Fibroblast of lung (primary cell): Measurements from ENCODE around the gene EGF. TPM values are rescaled to one million over a fixed set of nuclear protein-coding genes. Genes with fewer than 3 reads are reported as not detected.

Experiments
- DNase-seq, 2 donors: peaks; one replicate each; pipeline versions ENCODE4 v3.0.0 to v3.0.0-alpha.2; 2010; ENCODE audit warnings: low read depth in 2 of 2
- H2AFZ ChIP-seq: 2 replicates; pipeline ENCODE4 v1.5.1; 2012; ENCODE audit warnings: low read length, control low read depth, inconsistent platforms
- H3K27ac ChIP-seq: 2 replicates; pipeline ENCODE4 v1.5.1; 2011; ENCODE audit warnings: low read length, control low read depth; ENCODE audit not compliant: insufficient read depth
- H3K27me3 ChIP-seq: 2 replicates; pipeline ENCODE4 v1.5.1; 2011; ENCODE audit warnings: mild to moderate bottlenecking, low read length; ENCODE audit not compliant: control insufficient read depth, insufficient read depth
- H3K36me3 ChIP-seq: 2 replicates; pipeline ENCODE4 v1.5.1; 2011; ENCODE audit warnings: low read length; ENCODE audit not compliant: control insufficient read depth, insufficient read depth
- H3K4me1 ChIP-seq: 2 replicates; pipeline ENCODE4 v1.5.1; 2011; ENCODE audit warnings: low read length; ENCODE audit not compliant: control insufficient read depth, insufficient read depth; ENCODE audit errors: extremely low read depth
- H3K4me2 ChIP-seq: 2 replicates; pipeline ENCODE4 v1.5.1; 2011; ENCODE audit warnings: low read length, control low read depth; ENCODE audit not compliant: insufficient read depth; ENCODE audit errors: extremely low read depth
- H3K4me3 ChIP-seq, 4 experiments: fragments of 200-600 bp in 1 of 4; sonication (generic) in 1 of 4; replicated peaks in 1 of 4; 2 replicates each; pipeline ENCODE4 v1.5.1; 2011 to 2016; ENCODE audit warnings: low read length in 4 of 4, low read depth in 3 of 4, mild to moderate bottlenecking in 3 of 4, control low read depth in 2 of 4, inconsistent platforms in 1 of 4, mixed read lengths in 1 of 4; ENCODE audit not compliant: insufficient read depth in 1 of 4; ENCODE audit errors: control extremely low read depth in 1 of 4
- H3K79me2 ChIP-seq: 2 replicates; pipeline ENCODE4 v1.5.1; 2012; ENCODE audit warnings: mild to moderate bottlenecking, low read length, inconsistent platforms; ENCODE audit not compliant: control insufficient read depth, insufficient read depth
- H3K9ac ChIP-seq: 2 replicates; pipeline ENCODE4 v1.5.1; 2011; ENCODE audit warnings: mild to moderate bottlenecking, low read length, control low read depth; ENCODE audit not compliant: insufficient read depth
- H3K9me3 ChIP-seq: 2 replicates; pipeline ENCODE4 v1.5.1; 2012; ENCODE audit warnings: low read depth, low read length; ENCODE audit not compliant: control insufficient read depth, insufficient read depth
- H4K20me1 ChIP-seq: 2 replicates; pipeline ENCODE4 v1.5.1; 2011; ENCODE audit warnings: low read length; ENCODE audit not compliant: control insufficient read depth, insufficient read depth; ENCODE audit errors: extremely low read depth
- CTCF ChIP-seq, 2 donors: IDR thresholded peaks in 1 of 2; conservative IDR thresholded peaks in 1 of 2; 1 replicate in 1 of 2; 2 replicates in 1 of 2; pipeline ENCODE4 v1.5.1; 2011 to 2012; ENCODE audit warnings: low read length in 2 of 2, control low read depth in 1 of 2, inconsistent platforms in 1 of 2, low read depth in 1 of 2, mild to moderate bottlenecking in 1 of 2
- EZH2 ChIP-seq: IDR thresholded peaks from 2 replicates; pipeline ENCODE4 v1.5.1; 2012; ENCODE audit warnings: low read length, control low read depth, mild to moderate bottlenecking; ENCODE audit errors: missing control alignments
- polyA plus RNA-seq, 2 donors: library from polyadenylated mRNA; depleted of rRNA in 1 of 2; stranded (reverse) in 1 of 2; unstranded in 1 of 2; fragments of >200 nt; gene quantifications; 2 replicates each; pipeline ENCODE4 v1.2.1, GENCODE V29; 2011 to 2012; ENCODE audit warnings: missing spikeins in 1 of 2
- total RNA-seq: library from RNA; depleted of rRNA; stranded (reverse); fragments of >200 nt; gene quantifications from 2 replicates; pipeline ENCODE4 v1.2.1, GENCODE V29; 2014

EGF gene
- total and polyA plus RNA-seq, 2 donors (not counting 1 experiment from before 2014, with no cell fraction given), result 0.59 to 0.83 TPM

GRCh38 chr4:109925396-109925795 is 12.7 kb downstream of the EGF start:
- H3K36me3 ChIP-seq, result no peaks in the 10 kb centered on the region
- no peak overlapping the region for H3K27ac ChIP-seq
- no peaks in the 10 kb centered on the region for H3K79me2 ChIP-seq
- H3K9ac ChIP-seq, result no peak overlapping the region
- H4K20me1 ChIP-seq, result no peaks in the 10 kb centered on the region
- DNase-seq, result no peak
- H3K4me3 ChIP-seq, result no peak overlapping the region
- no peaks in the 10 kb centered on the region for H3K27me3 ChIP-seq
- TF ChIP-seq CTCF (conservative IDR thresholded peaks at IDR 0.05 in 1 of 2, IDR thresholded peaks at IDR 0.05 in 1 of 2; ENCODE audit: low read depth in 1 of 2, low read length in 2 of 2) (no peak), EZH2 (no peak)
- no peak overlapping the region for H3K4me2 ChIP-seq
- no peaks in the 10 kb centered on the region for H3K4me1 ChIP-seq
- no peak overlapping the region for H2AFZ ChIP-seq
- H3K9me3 ChIP-seq, result no peaks in the 10 kb centered on the region

GRCh38 chr4:109928327-109929045 is 15.8 kb downstream of the EGF start:
- Histone ChIP-seq H4K20me1 (no peaks in the 10 kb centered on the region), H3K9me3 (no peaks in the 10 kb centered on the region), H3K27ac (no peak overlapping the region), H3K79me2 (no peaks in the 10 kb centered on the region), H3K4me1 (no peaks in the 10 kb centered on the region), H3K36me3 (no peaks in the 10 kb centered on the region), H2AFZ (no peak overlapping the region), H3K27me3 (no peaks in the 10 kb centered on the region), H3K4me2 (no peak overlapping the region), H3K4me3 (no peak overlapping the region), H3K9ac (no peak overlapping the region)
- no peak for TF ChIP-seq EZH2
- no peak for TF ChIP-seq CTCF (conservative IDR thresholded peaks at IDR 0.05 in 1 of 2, IDR thresholded peaks at IDR 0.05 in 1 of 2; ENCODE audit: low read depth in 1 of 2, low read length in 2 of 2)
- no peak for DNase-seq

- Histone ChIP-seq H4K20me1 (no peaks in the 10 kb centered on the region), H3K79me2 (no peaks in the 10 kb centered on the region), H3K4me3 (no peak overlapping the region), H3K36me3 (no peaks in the 10 kb centered on the region), H3K9me3 (no peaks in the 10 kb centered on the region), H3K27me3 (no peaks in the 10 kb centered on the region), H3K27ac (no peak overlapping the region), H3K9ac (no peak overlapping the region), H3K4me1 (no peaks in the 10 kb centered on the region), H2AFZ (no peak overlapping the region), H3K4me2 (no peak overlapping the region)
- no peak for TF ChIP-seq EZH2
- TF ChIP-seq CTCF (conservative IDR thresholded peaks at IDR 0.05 in 1 of 2, IDR thresholded peaks at IDR 0.05 in 1 of 2; ENCODE audit: low read depth in 1 of 2, low read length in 2 of 2), result no peak
- no peak for DNase-seq
Observed at GRCh38 chr4:109930464-109930863, 17.8 kb downstream of the EGF start.
